Vagina (tissue), 2 donors: ENCODE data around the gene MRPL16.
"Not testable (repeated sequence)": the region's sequence is repeated elsewhere in the genome, so short reads cannot be mapped to it uniquely, and the experiment has no call there.

Experiments
- CTCF ChIP-seq, 3 experiments: fragments of 450-650 bp in 2 of 3; fragments of 200-600 bp in 1 of 3; sonication (generic) in 1 of 3; IDR thresholded peaks; one replicate each; pipeline ENCODE4 v1.5.1; 2017 to 2019; ENCODE audit warnings: antibody characterized with exemption in 3 of 3, mild to moderate bottlenecking in 2 of 3, moderate library complexity in 2 of 3
- POLR2A ChIP-seq, 2 donors: fragments of 450-650 bp; IDR thresholded peaks; one replicate each; pipeline ENCODE4 v1.6.1; 2017; ENCODE audit warnings: antibody characterized with exemption in 2 of 2, mild to moderate bottlenecking in 2 of 2, moderate library complexity in 2 of 2

GRCh38 chr11:59851416-59851815, 40.8 kb upstream of the MRPL16 start:
- TF ChIP-seq CTCF, POLR2A (IDR thresholded peaks at IDR 0.05): not testable (repeated sequence)
